Immature natural killer cell (primary cell): ENCODE measurements around the gene MEP1B. TPM values are rescaled to one million over a fixed set of nuclear protein-coding genes. Genes with fewer than 3 reads are reported as not detected.
"Not testable (repeated sequence)": the region's sequence is repeated elsewhere in the genome, so short reads cannot be mapped to it uniquely, and the experiment has no call there.

ENCODE experiments used
- DNase-seq, 3 donors: peaks; one replicate each; pipeline ENCODE4 v3.0.0; 2022; ENCODE audit warnings: mixed read lengths in 1 of 3
- H3K27ac Mint-ChIP-seq, 6 donors: one replicate each; pipeline ENCODE4 v1.8.0; 2020; ENCODE audit warnings: mixed read lengths in 6 of 6, mild to moderate bottlenecking in 5 of 6, inconsistent platforms in 4 of 6, moderate library complexity in 3 of 6
- H3K27me3 Mint-ChIP-seq, 3 donors: one replicate each; pipeline ENCODE4 v1.8.0; 2020 to 2021; ENCODE audit warnings: low read depth in 3 of 3, mild to moderate bottlenecking in 3 of 3, mixed read lengths in 3 of 3, moderate library complexity in 3 of 3, inconsistent platforms in 1 of 3
- H3K36me3 Mint-ChIP-seq, 3 donors: one replicate each; pipeline ENCODE4 v1.8.0; 2020; ENCODE audit warnings: mixed read lengths in 3 of 3, inconsistent platforms in 2 of 3, mild to moderate bottlenecking in 2 of 3
- H3K4me1 Mint-ChIP-seq, 2 donors: one replicate each; pipeline ENCODE4 v1.8.0; 2020; ENCODE audit warnings: inconsistent platforms in 2 of 2, mild to moderate bottlenecking in 2 of 2, mixed read lengths in 2 of 2, moderate library complexity in 1 of 2
- H3K4me3 Mint-ChIP-seq, 5 donors: one replicate each; pipeline ENCODE4 v1.8.0; 2020; ENCODE audit warnings: mild to moderate bottlenecking in 5 of 5, mixed read lengths in 5 of 5, inconsistent platforms in 3 of 5, moderate library complexity in 3 of 5
- H3K9me3 Mint-ChIP-seq, 6 donors: one replicate each; pipeline ENCODE4 v1.8.0; 2020; ENCODE audit warnings: mild to moderate bottlenecking in 6 of 6, mixed read lengths in 6 of 6, inconsistent platforms in 4 of 6, moderate library complexity in 3 of 6
- polyA plus RNA-seq, 3 donors: library from polyadenylated mRNA; unstranded; fragments of 300-500 nt; fragmentation: Illumina TruSeq; gene quantifications; one replicate each; pipeline ENCODE4 v1.2.3, GENCODE V29; 2021

The MEP1B gene
- not detected for polyA plus RNA-seq

DNA sequence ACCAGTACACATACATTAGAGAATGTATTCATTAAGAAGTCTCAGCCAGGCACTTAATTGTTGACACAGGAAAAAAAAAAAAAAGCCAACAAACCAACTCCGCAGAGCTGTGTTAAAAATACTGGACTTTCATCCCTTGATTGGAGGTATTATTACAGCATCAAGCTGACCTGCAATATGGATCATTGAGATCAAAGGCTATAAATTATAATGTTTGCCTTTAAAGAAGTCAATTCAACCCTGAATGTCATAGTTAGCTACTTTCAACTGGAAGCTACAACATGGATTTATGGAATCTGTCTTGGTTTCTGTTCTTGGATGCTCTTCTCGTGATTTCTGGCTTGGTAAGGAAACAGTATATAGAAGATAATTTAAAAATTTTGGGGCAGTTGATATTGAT is at the start of gene MEP1B:
Gene MEP1B, plus strand, starts transcription at position 250 of the 400 bp plus-strand sequence. Its CDS starts 32 bp downstream, at position 282.
- H3K27me3 Mint-ChIP-seq = peaks cover 0 to 11% (median 4%) of the 10 kb centered on the region in 3 donors
- H3K27ac Mint-ChIP-seq = no peak within 1 kb of the TSS
- H3K36me3 Mint-ChIP-seq = no peaks in the 10 kb centered on the region
- no peak for DNase-seq
- no peak within 1 kb of the TSS for H3K4me3 Mint-ChIP-seq
- peaks cover 0 to 4% (median 2%) of the 10 kb centered on the region in 6 donors for H3K9me3 Mint-ChIP-seq
- H3K4me1 Mint-ChIP-seq = no peaks in the 10 kb centered on the region

GRCh38 chr18:32148185-32148870 is 41.5 kb upstream of the MEP1B start:
- Mint-ChIP-seq H3K4me1 (no peaks in the 10 kb centered on the region), H3K4me3 (no peak overlapping the region), H3K27ac (no peak overlapping the region), H3K27me3 (peaks cover 3 to 5% (median 3%) of the 10 kb centered on the region in 3 donors), H3K9me3 (no peaks in the 10 kb centered on the region), H3K36me3 (peaks cover 0 to 3% (median 0%) of the 10 kb centered on the region in 3 donors)
- no peak for DNase-seq

GRCh38 chr18:32152705-32153448 is 37.0 kb upstream of the MEP1B start:
- no peak for DNase-seq
- Mint-ChIP-seq H3K27ac (no peak overlapping the region), H3K36me3 (no peaks in the 10 kb centered on the region), H3K9me3 (no peaks in the 10 kb centered on the region), H3K27me3 (peaks cover 1 to 5% (median 3%) of the 10 kb centered on the region in 3 donors), H3K4me3 (no peak overlapping the region), H3K4me1 (peaks cover 1 to 3% of the 10 kb centered on the region in 2 donors)

DNA sequence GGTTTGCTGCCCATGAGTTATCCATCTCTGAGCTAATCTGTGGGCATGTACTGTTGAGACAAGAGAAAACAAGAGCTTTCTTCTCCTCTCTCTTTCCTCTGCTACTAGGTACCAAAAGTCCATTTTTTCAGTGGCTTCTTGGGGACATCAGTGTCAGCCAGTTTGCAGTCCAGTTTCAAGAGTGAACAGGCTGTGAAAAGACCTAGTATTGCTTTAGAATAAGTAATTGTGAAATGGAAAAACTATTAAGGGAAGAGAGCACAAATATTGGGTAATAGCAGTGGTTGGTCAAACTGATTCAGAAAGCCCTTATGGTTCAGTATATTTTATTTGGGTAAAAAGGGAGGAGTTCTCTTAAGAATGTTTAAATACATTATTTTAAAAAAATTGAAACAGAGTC is 33.0 kb upstream of the MEP1B start:
- Mint-ChIP-seq H3K4me1 (peaks cover 8 to 9% of the 10 kb centered on the region in 2 donors), H3K36me3 (no peaks in the 10 kb centered on the region), H3K27ac (no peak overlapping the region), H3K27me3 (peaks cover 0 to 5% (median 3%) of the 10 kb centered on the region in 3 donors), H3K9me3 (no peaks in the 10 kb centered on the region), H3K4me3 (no peak overlapping the region)
- no peak for DNase-seq

GRCh38 chr18:32157580-32157979 is 32.3 kb upstream of the MEP1B start:
- H3K4me1 Mint-ChIP-seq = peaks cover 8 to 9% of the 10 kb centered on the region in 2 donors
- DNase-seq = no peak
- no peaks in the 10 kb centered on the region for H3K9me3 Mint-ChIP-seq
- H3K36me3 Mint-ChIP-seq = no peaks in the 10 kb centered on the region
- peaks cover 0 to 5% (median 3%) of the 10 kb centered on the region in 3 donors for H3K27me3 Mint-ChIP-seq
- H3K27ac Mint-ChIP-seq = peak overlapping the region in 1 of 6 donors; percentile 9
- H3K4me3 Mint-ChIP-seq = peak overlapping the region in 3 of 5 donors; percentile 77 to 92 (median 87)

- peak overlapping the region in 4 of 6 donors; percentile 4 to 68 (median 23) for H3K27ac Mint-ChIP-seq
Observed at GRCh38 chr18:32158108-32158624, 31.7 kb upstream of the MEP1B start.

DNA sequence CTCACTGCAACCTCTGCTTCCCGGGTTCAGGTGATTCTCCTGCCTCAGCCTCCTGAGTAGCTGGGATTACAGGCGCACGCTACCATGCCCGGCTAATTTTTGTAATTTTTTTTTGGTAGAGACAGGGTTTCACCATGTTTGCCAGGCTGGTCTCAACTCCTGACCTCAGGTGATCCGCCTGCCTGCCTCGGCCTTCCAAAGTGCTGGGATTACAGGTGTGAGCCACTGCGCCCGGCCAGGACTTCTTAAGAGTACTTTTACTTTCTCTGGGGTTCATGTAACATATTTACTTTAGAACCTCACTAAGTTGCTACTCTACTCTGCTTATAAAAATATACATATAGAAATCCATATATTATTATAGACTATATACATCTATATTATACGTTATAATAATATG is 31.2 kb upstream of the MEP1B start:
- not testable (repeated sequence) for H3K4me1 Mint-ChIP-seq

More at GRCh38 chr18:32158108-32158624, 31.7 kb upstream of the MEP1B start:
- peaks cover 8 to 9% of the 10 kb centered on the region in 2 donors for H3K4me1 Mint-ChIP-seq
- no peaks in the 10 kb centered on the region for H3K36me3 Mint-ChIP-seq
- peak overlapping the region; percentile 77 to 92 (median 83) for H3K4me3 Mint-ChIP-seq
- H3K27me3 Mint-ChIP-seq = peaks cover 0 to 3% (median 3%) of the 10 kb centered on the region in 3 donors
- H3K9me3 Mint-ChIP-seq = no peaks in the 10 kb centered on the region
- DNase-seq = peak; percentile 60 to 72 (median 70)

DNA sequence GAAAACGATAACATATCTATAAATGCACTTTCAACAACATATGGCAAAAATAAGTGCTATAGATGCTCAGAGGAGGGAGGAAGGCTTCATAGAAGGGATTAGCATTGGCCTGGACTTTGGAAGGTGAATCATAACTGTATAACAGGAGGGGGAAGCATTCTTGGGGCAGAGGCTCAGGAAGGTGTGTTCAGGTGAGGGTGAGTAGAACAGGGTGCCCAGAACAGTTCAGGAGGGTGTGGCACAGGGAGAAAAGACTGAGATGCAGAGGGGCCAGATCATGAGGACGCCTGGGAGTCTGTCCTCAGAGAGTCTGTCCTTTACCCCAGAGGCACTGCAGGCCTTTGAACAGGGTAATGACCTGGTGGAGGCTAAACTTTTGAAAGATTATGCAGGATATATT is 29.3 kb upstream of the MEP1B start:
- Mint-ChIP-seq H3K36me3 (no peaks in the 10 kb centered on the region), H3K4me1 (peaks cover 8 to 9% of the 10 kb centered on the region in 2 donors), H3K4me3 (no peak overlapping the region), H3K9me3 (no peaks in the 10 kb centered on the region), H3K27ac (no peak overlapping the region), H3K27me3 (peaks cover 0 to 3% (median 0%) of the 10 kb centered on the region in 3 donors)
- DNase-seq = no peak

More for the DNA sequence above, 31.2 kb upstream of the MEP1B start:
- not testable (repeated sequence) for DNase-seq, H3K9me3 Mint-ChIP-seq, H3K36me3 Mint-ChIP-seq, H3K27me3 Mint-ChIP-seq, H3K27ac Mint-ChIP-seq
- H3K4me3 Mint-ChIP-seq = peak overlapping the region; percentile 77 to 92 (median 83)

DNA sequence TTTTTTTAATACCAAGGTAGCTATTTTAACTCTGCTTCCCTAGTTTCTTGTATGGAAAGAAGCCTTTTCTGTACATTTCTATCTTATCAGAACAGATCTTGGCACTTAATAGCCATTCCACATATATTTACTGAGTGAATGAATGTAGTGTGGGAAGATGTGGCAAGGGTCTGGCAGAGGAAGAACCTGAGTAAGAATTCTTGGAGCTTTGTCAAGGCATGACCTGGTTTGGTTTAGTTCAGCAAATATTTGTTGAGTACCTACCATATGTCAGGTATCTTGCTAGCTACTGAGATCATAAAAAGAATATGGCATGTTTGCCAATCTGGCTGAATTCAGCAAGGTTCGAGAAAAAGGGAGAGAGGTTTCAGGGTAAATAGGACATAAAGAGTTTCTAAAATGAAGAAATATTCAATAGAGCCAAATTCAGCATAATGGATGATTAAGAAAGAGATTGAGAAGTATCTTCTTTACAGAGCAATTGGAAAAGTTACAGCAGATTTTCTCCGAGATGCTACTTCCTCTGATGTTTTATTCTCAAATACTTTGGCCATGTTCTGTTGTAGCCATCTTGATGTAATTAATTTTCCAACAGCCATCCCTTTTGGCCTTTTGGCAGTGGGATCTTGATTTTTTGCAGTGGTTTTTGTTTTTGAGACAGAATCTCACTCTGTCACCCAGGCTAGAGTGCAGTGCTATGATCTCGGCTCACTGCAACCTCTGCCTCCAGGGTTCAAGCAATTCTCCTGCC is 21.7 kb upstream of the MEP1B start:
- H3K4me3 Mint-ChIP-seq = no peak overlapping the region
- H3K27ac Mint-ChIP-seq = no peak overlapping the region
- no peaks in the 10 kb centered on the region for H3K36me3 Mint-ChIP-seq
- no peak for DNase-seq
- H3K9me3 Mint-ChIP-seq = no peaks in the 10 kb centered on the region
- H3K4me1 Mint-ChIP-seq = no peaks in the 10 kb centered on the region
- peaks cover 0 to 5% (median 4%) of the 10 kb centered on the region in 3 donors for H3K27me3 Mint-ChIP-seq

DNA sequence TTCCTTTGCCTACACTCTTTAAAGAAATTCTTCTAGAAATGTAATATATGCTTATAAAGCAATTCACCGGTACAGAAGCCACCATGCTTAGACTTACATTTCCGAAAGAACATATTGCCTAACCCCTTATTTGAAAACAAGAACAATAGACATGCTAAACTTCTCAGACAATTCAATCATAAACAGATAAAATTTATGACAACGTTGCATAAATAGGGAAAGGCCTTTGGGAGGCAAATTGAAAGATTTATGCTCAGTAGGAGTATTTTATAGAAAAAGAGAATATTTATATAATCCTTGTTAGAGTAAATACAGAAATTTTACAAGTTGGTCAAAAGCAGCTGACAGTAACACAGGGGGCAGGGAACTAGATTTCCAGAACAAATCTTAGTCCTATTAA is 16.2 kb upstream of the MEP1B start:
- Mint-ChIP-seq H3K9me3 (no peaks in the 10 kb centered on the region), H3K36me3 (no peaks in the 10 kb centered on the region), H3K27ac (no peak overlapping the region), H3K4me1 (no peaks in the 10 kb centered on the region), H3K27me3 (peaks cover 0 to 6% (median 4%) of the 10 kb centered on the region in 3 donors), H3K4me3 (no peak overlapping the region)
- no peak for DNase-seq

GRCh38 chr18:32174719-32175118 is 15.1 kb upstream of the MEP1B start:
- H3K4me3 Mint-ChIP-seq = no peak overlapping the region
- H3K27ac Mint-ChIP-seq = no peak overlapping the region
- no peaks in the 10 kb centered on the region for H3K4me1 Mint-ChIP-seq
- no peaks in the 10 kb centered on the region for H3K9me3 Mint-ChIP-seq
- H3K36me3 Mint-ChIP-seq = no peaks in the 10 kb centered on the region
- peaks cover 0 to 6% (median 4%) of the 10 kb centered on the region in 3 donors for H3K27me3 Mint-ChIP-seq
- DNase-seq = no peak

GRCh38 chr18:32175265-32175664 is 14.6 kb upstream of the MEP1B start:
- Mint-ChIP-seq H3K27me3 (peaks cover 0 to 6% (median 4%) of the 10 kb centered on the region in 3 donors), H3K4me1 (no peaks in the 10 kb centered on the region), H3K4me3 (no peak overlapping the region), H3K27ac (no peak overlapping the region), H3K9me3 (no peaks in the 10 kb centered on the region), H3K36me3 (no peaks in the 10 kb centered on the region)
- no peak for DNase-seq

DNA sequence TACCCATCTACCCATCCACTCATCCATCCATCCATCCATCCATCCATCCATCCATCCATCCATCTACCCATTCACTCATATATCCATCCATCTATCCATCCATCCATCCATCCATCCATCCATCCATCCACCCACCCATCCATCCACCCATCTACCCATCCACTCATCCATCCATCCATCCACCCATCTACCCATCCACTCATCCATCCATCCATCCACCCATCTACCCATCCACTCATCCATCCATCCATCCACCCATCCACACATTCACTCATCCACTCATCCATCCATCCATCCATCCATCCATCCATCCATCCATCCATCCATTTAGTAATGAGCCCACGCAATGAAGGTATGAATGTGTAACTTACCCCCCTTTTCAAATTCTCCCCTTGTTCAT is 13.1 kb upstream of the MEP1B start:
- not testable (repeated sequence) for H3K9me3 Mint-ChIP-seq, H3K27me3 Mint-ChIP-seq, H3K4me3 Mint-ChIP-seq, H3K4me1 Mint-ChIP-seq, DNase-seq, H3K27ac Mint-ChIP-seq, H3K36me3 Mint-ChIP-seq
